GM12872 (cell line): Measurements from ENCODE around the gene JSRP1.

ENCODE experiments used
- TF ChIP-seq, protein P1 (sequence below): IDR thresholded peaks from 3 replicates; pipeline ENCODE4 v1.5.1; 2011; ENCODE audit warnings: low read depth, mild to moderate bottlenecking, low read length, moderate library complexity; ENCODE audit not compliant: insufficient read depth

JSRP1 gene

DNA sequence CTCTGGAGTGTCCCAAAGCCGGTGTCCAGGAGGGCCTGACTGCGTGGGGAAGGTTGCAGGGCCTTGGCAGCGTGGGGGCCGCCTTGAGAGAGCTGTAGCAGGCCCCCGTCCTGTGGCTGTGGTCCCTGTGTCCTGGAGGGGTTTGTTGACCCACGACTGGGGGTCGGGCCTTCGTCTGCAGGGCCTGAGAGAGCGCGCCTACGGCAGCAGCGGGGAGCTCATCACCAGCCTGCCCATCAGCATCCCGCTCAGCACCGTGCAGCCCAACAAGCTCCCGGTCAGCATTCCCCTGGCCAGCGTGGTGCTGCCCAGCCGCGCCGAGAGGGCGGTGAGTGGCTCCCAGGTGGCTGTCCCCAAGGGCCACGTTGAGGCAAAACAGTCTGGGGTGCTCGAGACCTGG, 38.6 kb downstream of the JSRP1 start:
- TF ChIP-seq, protein P1, sequence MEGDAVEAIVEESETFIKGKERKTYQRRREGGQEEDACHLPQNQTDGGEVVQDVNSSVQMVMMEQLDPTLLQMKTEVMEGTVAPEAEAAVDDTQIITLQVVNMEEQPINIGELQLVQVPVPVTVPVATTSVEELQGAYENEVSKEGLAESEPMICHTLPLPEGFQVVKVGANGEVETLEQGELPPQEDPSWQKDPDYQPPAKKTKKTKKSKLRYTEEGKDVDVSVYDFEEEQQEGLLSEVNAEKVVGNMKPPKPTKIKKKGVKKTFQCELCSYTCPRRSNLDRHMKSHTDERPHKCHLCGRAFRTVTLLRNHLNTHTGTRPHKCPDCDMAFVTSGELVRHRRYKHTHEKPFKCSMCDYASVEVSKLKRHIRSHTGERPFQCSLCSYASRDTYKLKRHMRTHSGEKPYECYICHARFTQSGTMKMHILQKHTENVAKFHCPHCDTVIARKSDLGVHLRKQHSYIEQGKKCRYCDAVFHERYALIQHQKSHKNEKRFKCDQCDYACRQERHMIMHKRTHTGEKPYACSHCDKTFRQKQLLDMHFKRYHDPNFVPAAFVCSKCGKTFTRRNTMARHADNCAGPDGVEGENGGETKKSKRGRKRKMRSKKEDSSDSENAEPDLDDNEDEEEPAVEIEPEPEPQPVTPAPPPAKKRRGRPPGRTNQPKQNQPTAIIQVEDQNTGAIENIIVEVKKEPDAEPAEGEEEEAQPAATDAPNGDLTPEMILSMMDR, result no peak

DNA sequence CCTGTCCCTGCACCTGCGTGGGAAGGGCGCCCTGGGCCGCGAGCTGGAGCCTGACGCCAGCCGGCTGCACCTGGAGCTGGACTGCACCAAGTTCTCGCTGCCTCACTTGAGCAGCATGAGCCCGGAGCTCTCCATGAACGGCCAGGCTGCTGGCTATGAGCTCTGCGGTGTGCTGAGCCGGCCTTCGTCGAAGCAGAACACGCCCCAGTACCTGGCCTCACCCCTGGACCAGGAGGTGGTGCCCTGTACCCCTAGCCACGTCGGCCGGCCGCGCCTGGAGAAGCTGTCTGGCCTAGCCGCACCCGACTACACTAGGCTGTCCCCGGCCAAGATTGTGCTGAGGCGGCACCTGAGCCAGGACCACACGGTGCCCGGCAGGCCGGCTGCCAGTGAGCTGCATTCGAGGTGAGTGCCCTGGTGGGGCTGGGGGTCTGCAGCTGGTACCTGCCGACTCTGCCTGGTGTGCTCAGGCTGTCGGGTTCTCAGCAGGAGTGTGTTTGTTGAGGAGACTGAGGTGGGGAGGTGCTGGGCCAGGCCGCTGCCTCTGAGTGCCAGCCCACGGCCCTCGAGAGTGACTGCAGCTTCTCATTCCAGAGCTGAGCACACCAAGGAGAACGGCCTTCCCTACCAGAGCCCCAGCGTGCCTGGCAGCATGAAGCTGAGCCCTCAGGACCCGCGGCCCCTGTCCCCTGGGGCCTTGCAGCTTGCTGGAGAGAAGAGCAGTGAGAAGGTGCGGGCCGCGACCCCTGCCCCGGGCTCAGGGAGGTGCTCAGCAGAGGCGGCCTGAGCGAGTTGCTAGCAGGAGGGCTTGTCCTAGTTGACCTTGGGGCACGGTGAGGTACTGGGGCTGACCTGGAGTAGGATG, 39.6 kb downstream of the JSRP1 start:
- TF ChIP-seq, protein P1, result no peak

DNA sequence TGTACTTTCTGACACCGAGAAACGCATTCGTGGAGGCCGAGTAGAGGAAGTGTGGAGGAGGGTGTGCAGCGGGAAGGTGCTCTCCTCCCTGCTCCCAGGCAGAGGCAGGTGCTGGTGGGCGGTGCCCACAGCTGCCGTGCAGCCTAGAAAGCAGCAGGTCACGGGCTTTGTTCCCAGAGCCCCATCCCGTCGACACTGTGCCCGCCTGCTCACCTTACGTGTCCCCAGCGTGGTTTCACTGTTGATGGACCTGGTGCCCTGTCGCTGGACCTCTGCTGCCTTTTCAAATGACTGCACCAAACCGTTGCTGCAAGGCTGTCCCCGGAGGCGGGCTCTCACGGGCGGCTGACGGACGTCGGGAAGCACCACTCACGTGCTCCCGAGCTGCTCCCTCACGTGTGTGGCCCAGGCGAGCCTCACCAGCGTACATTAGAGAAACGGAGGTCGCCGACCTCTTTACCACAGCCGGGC, 40.9 kb downstream of the JSRP1 start:
- TF ChIP-seq, protein P1, result no peak

DNA sequence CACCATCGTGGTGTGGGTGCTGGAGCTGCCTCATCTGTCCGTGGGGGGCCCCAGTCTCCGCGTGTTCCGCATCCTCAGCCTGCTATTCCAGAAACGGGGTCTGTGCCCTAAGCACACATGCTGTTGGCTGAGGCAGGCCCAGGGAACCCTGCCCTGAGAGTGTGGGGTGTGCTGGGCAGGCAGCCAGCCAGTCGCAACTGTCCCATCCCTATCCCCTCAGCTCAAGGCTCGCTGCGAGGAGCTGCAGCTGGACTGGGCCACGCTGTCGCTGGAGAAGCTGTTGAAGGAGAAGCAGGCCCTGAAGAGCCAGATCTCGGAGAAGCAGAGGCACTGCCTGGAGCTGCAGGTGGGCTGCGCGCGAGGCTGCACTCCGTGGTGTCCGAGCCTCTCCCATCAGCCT, 42.0 kb downstream of the JSRP1 start:
- TF ChIP-seq, protein P1, result no peak

DNA sequence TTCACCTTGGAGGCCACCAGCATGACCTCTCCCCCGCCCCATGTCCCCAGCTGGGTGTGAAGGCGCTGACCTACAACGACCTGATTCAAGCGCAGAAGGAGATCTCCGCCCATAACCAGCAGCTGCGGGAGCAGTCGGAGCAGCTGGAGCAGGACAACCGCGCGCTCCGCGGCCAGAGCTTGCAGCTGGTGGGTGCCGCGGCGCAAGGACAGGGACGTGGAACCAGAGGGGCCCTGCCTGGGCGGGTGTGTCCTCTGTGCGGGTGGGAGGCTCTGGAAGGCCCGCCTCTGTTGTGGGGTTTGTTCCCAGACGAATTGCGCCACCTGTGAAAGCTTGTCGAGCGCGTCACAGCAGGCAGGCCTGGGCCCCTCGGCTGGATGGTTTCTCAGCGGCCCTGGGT, 42.4 kb downstream of the JSRP1 start:
- TF ChIP-seq, protein P1, result no peak

DNA sequence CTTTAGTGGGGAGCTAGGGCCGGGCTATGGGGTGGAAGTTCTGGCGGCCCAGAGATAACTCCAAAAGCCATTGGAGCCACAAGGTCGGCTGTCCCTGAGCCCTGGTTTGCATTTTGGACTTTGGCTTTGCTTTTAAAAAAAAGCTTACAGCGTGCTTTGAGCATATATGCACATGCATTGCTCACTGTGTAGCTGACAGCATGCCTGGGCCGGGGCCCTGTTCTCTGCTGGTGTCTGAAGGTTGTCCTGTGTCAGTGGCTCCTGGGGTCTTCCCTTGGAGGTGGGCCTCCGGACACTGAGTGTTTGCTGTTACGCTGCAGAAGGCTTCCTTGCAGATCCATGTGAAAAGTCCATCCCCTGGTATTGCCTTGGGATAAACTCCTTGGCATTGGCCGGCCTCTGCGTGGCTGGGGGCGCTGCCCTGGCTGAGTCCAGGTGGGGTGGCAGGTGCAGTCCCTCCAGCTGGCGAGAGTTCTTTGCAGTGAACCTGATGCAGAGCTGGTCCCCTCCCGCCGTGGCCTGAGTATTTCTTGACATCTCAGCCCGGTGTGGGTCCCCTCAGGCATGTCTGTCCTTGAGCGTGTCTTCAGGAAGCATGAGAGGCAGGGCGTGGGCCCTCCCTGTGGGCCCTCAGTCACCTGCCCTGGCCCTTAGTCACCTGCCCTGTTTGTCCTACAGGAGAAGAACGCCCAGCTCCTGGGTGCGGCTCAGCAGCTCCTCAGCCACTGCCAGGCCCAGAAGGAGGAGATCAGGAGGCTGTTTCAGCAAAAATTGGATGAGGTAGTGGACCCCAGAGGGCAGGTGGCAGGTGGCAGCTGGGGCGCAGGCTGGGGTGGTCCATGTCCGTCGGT, 43.1 kb downstream of the JSRP1 start:
- TF ChIP-seq, protein P1, result no peak
